Daoy (cell line): ENCODE data around the gene MARCO. TPM values are rescaled to one million over a fixed set of nuclear protein-coding genes. Genes with fewer than 3 reads are reported as not detected.
"Not testable (repeated sequence)": the region's sequence is repeated elsewhere in the genome, so short reads cannot be mapped to it uniquely, and the experiment has no call there.

Source experiments
- DNase-seq: peaks from one replicate; pipeline ENCODE4 v3.0.0-alpha.2; 2015; ENCODE audit warnings: low read depth
- total RNA-seq: library from RNA; depleted of rRNA; stranded (reverse); fragments of >200 nt; shearing (Covaris generic); gene quantifications from 2 replicates; pipeline ENCODE4 v1.2.3, GENCODE V29; 2014; rRNA removed

Gene MARCO
- total RNA-seq, 1 experiment from 2014 or later, result not detected

DNA sequence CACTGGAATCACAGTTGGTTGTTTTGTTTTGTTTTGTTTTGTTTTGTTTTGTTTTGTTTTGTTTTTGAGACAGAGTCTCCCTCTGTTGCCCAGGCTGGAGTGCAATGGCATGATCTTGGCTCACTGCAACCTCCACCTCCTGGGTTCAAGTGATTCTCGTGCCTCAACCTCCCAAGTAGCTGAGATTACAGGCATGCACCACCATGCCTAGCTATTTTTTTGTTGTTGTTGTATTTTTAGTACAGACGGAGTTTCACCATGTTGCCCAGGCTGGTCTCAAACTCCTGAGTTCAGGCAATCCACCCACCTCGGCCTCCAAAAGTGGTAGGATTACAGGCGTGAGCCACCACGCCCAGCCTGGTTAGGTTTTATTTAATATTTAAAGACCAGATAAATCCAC, 95.9 kb downstream of the MARCO start:
- not testable (repeated sequence) for DNase-seq

- DNase-seq, result no peak
Measured at GRCh38 chr2:119040730-119041129, 98.7 kb downstream of the MARCO start.

Other genes starting within 250 kb of the MARCO start
- 1.8 and 3.2 TPM in 2 replicates for gene EN1, start 94.5 kb upstream of the MARCO start, total RNA-seq
- gene C1QL2, start 216.6 kb downstream of the MARCO start, total RNA-seq, result not detected in 2 replicates